ENCODE measurements around the gene PAWR.

PAWR gene

DNA sequence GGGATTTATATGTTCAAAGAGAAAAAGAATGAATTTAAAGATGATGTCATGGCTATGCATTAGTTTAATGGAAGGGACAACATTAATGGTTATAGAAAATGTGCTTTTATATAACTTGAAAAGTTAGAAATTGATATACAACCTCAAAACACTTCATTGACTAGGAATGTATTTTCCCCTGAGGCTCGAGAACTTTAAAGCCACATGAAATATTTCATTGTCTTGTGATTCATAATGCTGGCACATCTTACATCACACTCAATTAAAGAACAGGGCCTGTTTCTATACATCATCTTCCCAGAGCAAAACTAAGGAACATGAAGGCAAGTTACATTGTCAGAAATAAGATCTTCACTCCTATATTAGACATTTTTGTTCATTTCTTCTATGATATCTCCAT is 35.2 kb upstream of the PAWR start:
- no peaks in the 10 kb centered on the region for H3K36me3 ChIP-seq (replicated peaks; ENCODE audit: insufficient read depth, low read length)
- H3F3A ChIP-seq (ENCODE audit: insufficient read depth, low read length): no peaks in the 10 kb centered on the region
- DNase-seq: no peak
- H3K9ac ChIP-seq (ENCODE audit: low read length): no peak overlapping the region
- H3K4me3 ChIP-seq (ENCODE audit: low read length): no peak overlapping the region
- H3K27ac ChIP-seq (ENCODE audit: low read length): no peak overlapping the region
- no peaks in the 10 kb centered on the region for H3K4me1 ChIP-seq (ENCODE audit: low read length)
- no peaks in the 10 kb centered on the region for H3K27me3 ChIP-seq (replicated peaks; ENCODE audit: insufficient read depth, low read length)
- no peaks in the 10 kb centered on the region for H4K20me1 ChIP-seq (ENCODE audit: insufficient read depth, low read length)
- no peak overlapping the region for H2AFZ ChIP-seq (ENCODE audit: low read length)
- TF ChIP-seq, protein P1, sequence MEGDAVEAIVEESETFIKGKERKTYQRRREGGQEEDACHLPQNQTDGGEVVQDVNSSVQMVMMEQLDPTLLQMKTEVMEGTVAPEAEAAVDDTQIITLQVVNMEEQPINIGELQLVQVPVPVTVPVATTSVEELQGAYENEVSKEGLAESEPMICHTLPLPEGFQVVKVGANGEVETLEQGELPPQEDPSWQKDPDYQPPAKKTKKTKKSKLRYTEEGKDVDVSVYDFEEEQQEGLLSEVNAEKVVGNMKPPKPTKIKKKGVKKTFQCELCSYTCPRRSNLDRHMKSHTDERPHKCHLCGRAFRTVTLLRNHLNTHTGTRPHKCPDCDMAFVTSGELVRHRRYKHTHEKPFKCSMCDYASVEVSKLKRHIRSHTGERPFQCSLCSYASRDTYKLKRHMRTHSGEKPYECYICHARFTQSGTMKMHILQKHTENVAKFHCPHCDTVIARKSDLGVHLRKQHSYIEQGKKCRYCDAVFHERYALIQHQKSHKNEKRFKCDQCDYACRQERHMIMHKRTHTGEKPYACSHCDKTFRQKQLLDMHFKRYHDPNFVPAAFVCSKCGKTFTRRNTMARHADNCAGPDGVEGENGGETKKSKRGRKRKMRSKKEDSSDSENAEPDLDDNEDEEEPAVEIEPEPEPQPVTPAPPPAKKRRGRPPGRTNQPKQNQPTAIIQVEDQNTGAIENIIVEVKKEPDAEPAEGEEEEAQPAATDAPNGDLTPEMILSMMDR (IDR thresholded peaks at IDR 0.05; ENCODE audit: low read length): no peak
- TF ChIP-seq EZH2 (optimal IDR thresholded peaks at IDR 0.05; ENCODE audit: low read depth, low read length): no peak
- TF ChIP-seq EZH2phosphoT487 (IDR thresholded peaks at IDR 0.05; ENCODE audit: low read length): no peak
- H3K9me3 ChIP-seq (replicated peaks; ENCODE audit: insufficient read depth, low read length): no peaks in the 10 kb centered on the region
- H3K79me2 ChIP-seq (ENCODE audit: low read length): no peaks in the 10 kb centered on the region
- no peak overlapping the region for H3K4me2 ChIP-seq (ENCODE audit: low read depth, low read length)
- H3K9me2 ChIP-seq (replicated peaks; ENCODE audit: insufficient read depth, low read length): no peaks in the 10 kb centered on the region

DNA sequence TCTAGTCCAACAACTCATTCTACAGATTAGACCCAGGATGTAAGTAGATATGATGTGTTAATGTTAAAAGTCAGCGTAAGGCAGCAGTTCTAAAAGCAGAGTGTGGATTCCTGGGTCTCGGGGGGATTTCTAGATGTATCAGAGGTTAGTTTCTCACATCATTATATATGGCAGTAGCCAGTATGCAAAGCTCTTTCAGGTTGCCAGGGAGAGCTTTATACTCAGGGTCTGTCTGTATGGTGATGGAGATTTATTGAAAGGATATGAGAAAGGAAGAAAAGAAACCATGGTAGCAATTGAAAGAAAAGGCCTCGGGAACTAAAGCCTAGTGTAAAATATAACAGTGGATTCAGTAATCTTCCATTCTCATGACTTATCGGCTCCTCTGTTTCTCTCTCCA is 26.2 kb upstream of the PAWR start:
- no peaks in the 10 kb centered on the region for H3K9me3 ChIP-seq (replicated peaks; ENCODE audit: insufficient read depth, low read length)
- H3K4me1 ChIP-seq (ENCODE audit: low read length): no peaks in the 10 kb centered on the region
- H4K20me1 ChIP-seq (ENCODE audit: insufficient read depth, low read length): no peaks in the 10 kb centered on the region
- no peaks in the 10 kb centered on the region for H3K27me3 ChIP-seq (replicated peaks; ENCODE audit: insufficient read depth, low read length)
- H3K27ac ChIP-seq (ENCODE audit: low read length): no peak overlapping the region
- DNase-seq: no peak
- H3K4me2 ChIP-seq (ENCODE audit: low read depth, low read length): no peak overlapping the region
- H3K9me2 ChIP-seq (replicated peaks; ENCODE audit: insufficient read depth, low read length): no peaks in the 10 kb centered on the region
- H3K9ac ChIP-seq (ENCODE audit: low read length): no peak overlapping the region
- H2AFZ ChIP-seq (ENCODE audit: low read length): no peak overlapping the region
- H3K4me3 ChIP-seq (ENCODE audit: low read length): no peak overlapping the region
- no peaks in the 10 kb centered on the region for H3K79me2 ChIP-seq (ENCODE audit: low read length)
- TF ChIP-seq EZH2phosphoT487 (IDR thresholded peaks at IDR 0.05; ENCODE audit: low read length) (no peak), EZH2 (optimal IDR thresholded peaks at IDR 0.05; ENCODE audit: low read depth, low read length) (no peak)
- TF ChIP-seq, protein P1 (IDR thresholded peaks at IDR 0.05; ENCODE audit: low read length): no peak
- H3K36me3 ChIP-seq (replicated peaks; ENCODE audit: insufficient read depth, low read length): no peaks in the 10 kb centered on the region
- no peaks in the 10 kb centered on the region for H3F3A ChIP-seq (ENCODE audit: insufficient read depth, low read length)

DNA sequence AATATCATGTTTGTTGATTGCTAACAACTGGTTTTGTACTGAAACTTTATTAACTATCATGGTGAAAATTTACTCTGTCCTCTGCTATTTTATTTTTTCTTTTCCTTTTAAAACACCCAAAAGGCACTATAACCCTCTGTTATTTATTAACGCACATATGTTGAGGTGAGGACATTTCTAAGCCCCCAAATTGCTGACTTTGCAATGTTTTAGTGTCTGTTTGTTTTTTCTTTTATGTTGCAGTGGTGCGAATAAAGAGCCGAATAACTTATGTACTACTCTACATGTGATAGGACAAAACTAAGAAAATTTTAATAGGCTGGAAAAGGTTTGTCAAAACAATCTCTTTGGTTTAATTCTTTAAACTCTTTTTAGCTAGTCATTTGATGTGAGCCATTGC is 24.5 kb upstream of the PAWR start:
- no peak for TF ChIP-seq EZH2 (optimal IDR thresholded peaks at IDR 0.05; ENCODE audit: low read depth, low read length)
- no peak for TF ChIP-seq EZH2phosphoT487 (IDR thresholded peaks at IDR 0.05; ENCODE audit: low read length)
- TF ChIP-seq, protein P1 (IDR thresholded peaks at IDR 0.05; ENCODE audit: low read length): no peak
- Histone ChIP-seq H3K4me3 (ENCODE audit: low read length) (no peak overlapping the region), H2AFZ (ENCODE audit: low read length) (no peak overlapping the region), H3K27me3 (replicated peaks; ENCODE audit: insufficient read depth, low read length) (no peaks in the 10 kb centered on the region), H3K9me2 (replicated peaks; ENCODE audit: insufficient read depth, low read length) (no peaks in the 10 kb centered on the region), H3K9ac (ENCODE audit: low read length) (no peak overlapping the region), H3F3A (ENCODE audit: insufficient read depth, low read length) (no peaks in the 10 kb centered on the region), H3K36me3 (replicated peaks; ENCODE audit: insufficient read depth, low read length) (no peaks in the 10 kb centered on the region), H4K20me1 (ENCODE audit: insufficient read depth, low read length) (no peaks in the 10 kb centered on the region), H3K4me1 (ENCODE audit: low read length) (no peaks in the 10 kb centered on the region), H3K9me3 (replicated peaks; ENCODE audit: insufficient read depth, low read length) (no peaks in the 10 kb centered on the region), H3K27ac (ENCODE audit: low read length) (no peak overlapping the region), H3K79me2 (ENCODE audit: low read length) (no peaks in the 10 kb centered on the region), H3K4me2 (ENCODE audit: low read depth, low read length) (no peak overlapping the region)
- DNase-seq: no peak

Data from MM.1S (cell line).